Left renal cortex interstitium (tissue), 4 donors: Measurements from ENCODE around the gene RNGTT. TPM values are rescaled to one million over a fixed set of nuclear protein-coding genes. Genes with fewer than 3 reads are reported as not detected.
"Not testable (repeated sequence)": the region's sequence is repeated elsewhere in the genome, so short reads cannot be mapped to it uniquely, and the experiment has no call there.

Experiments
- DNase-seq, 4 donors: peaks; one replicate each; pipeline ENCODE4 v3.0.0-alpha.2; 2013; ENCODE audit warnings: low read depth in 4 of 4, low spot score in 2 of 4, missing footprints in 1 of 4
- polyA plus RNA-seq, 4 donors: library from polyadenylated mRNA; unstranded; fragments of 120-200 nt; gene quantifications; one replicate each; pipeline ENCODE4 v1.2.1, GENCODE V29; 2013; ENCODE audit not compliant: insufficient read length in 4 of 4

RNGTT gene
- polyA plus RNA-seq, 4 donors, result 14.3 to 16.1 (median 15.2) TPM

- no peak for DNase-seq
These were observed 94.0 kb downstream of the RNGTT start for GRCh38 chr6:88869263-88870020.

DNA sequence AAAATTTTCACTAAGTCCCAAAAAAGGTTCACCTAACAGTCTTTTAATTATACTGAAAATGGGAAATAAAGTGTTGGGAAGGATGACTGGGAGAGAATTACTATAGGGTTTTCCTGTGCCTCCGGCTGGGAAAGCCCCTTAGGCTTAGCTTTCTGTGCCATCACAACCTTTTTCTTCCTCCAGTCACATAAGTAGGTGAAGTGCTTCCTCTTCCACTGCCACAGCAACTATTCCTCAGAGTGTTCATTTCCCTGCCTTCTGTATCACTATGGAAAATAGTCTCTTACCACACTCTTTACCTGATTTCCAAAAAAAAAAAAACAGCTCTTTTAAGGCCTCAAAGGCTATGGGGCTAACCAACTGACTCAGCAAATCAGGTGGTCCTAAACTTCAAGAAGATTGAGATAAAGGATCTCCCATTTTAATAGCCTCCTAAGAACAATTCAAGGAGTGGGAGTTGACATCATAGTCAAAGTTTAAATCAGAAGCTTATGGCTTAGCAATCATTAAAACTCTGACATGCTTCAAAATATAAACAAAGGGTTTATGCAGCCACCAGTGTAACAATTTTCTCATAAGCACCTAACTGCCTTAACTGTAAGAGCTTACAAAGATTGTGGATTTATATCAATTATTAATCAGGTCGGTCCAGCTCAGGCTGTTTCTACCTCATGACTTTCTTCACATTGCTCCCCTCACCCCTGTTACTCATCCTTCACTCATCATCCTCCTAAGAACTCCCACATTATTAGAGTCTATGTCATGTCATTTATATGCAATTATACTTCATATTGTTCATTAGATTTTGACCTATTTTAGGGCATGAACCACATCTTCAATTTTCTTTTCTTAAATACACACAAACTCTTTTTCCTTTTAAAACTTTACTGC lies 95.3 kb downstream of the RNGTT start:
- no peak for DNase-seq

GRCh38 chr6:88866856-88867255 lies 96.6 kb downstream of the RNGTT start:
- no peak for DNase-seq

GRCh38 chr6:88865275-88865674 lies 98.1 kb downstream of the RNGTT start:
- DNase-seq, result no peak

- no peak for DNase-seq
These were observed 98.9 kb downstream of the RNGTT start for GRCh38 chr6:88864359-88865054.

GRCh38 chr6:88860310-88860709 lies 103.1 kb downstream of the RNGTT start:
- no peak for DNase-seq

DNA sequence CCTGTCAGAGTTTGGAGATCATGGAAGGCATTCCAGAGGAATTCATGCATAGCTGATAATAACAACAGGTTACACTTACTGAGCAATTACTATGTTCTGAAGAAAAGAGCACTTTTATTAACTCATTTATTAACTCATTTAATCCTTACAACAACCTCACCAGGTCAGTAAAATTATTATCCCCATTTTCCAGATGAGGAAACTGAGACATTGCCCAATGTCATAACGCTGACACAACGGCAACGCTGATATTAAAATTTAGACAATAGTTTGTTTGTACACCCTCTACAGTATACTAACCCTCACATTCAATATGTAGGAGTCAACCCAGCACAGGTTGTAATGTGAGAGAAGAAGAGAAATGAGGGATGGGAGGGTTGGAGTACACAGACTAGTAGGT lies 105.0 kb downstream of the RNGTT start:
- no peak for DNase-seq

DNA sequence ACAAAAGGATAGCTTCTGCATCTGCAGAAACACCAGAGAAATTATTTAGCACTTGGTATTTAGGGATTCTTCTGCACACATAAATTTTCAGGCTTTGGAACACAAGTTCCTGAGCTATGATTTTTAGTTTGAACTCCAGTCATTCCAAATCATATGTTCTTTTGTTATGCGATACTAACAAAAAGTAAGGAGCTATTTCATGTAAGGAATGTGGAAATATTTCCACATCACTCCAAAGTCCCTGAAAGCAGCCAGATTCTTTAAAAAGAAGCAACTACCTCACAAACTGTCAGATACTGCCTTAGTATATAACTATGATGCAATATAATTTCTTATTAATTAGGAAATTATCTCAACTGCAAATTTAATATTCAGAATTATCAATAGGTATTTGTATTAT lies 106.9 kb downstream of the RNGTT start:
- DNase-seq, result no peak

DNA sequence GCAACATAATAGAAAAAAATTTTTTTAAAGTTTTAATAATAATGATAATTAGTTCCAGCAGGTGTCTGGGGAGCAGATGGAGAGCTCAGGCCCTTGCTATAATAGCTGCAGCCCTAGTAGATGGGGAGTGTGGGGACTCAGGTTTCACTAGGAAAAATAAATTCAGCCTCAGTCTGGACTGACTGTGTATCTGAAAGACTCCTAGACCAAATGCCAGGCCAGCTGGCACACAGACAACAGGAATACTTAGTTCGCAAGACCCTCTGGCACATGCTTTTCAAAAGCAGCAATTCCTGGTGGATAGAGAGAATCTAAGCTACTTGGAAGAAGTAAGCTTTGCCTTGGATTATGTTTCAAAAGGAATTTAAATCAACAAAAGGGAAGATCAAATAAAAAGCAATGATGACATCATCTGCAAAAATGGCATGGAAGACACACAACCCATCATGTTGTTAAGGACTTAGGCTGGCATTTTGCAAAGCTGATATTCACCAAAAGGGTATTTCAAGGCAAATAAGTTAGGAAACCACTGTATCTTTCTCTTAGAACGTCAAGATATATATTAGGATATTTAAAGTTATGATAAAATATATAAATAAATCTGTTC lies 107.8 kb downstream of the RNGTT start:
- no peak for DNase-seq

GRCh38 chr6:88852775-88853174 lies 110.6 kb downstream of the RNGTT start:
- DNase-seq, result no peak

DNA sequence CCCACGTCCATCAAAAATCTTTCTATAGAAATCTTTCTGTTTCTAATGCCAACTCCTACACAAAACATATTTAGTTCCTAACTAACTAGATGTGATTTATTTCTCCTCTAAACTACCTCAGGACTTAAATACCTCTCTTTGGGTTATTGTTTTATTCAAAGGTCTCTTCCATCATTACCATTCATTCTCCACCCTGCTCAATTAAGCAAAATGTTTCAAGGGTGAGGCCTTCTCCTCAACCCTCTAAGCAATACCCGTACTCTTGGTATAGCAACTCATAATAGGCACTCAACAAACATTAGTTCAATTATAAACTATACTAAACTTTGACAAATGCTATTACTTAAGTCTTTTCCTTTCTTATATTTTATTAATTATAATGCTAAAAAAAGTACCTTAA lies 111.4 kb downstream of the RNGTT start:
- no peak for DNase-seq

GRCh38 chr6:88848870-88849269 lies 114.5 kb downstream of the RNGTT start:
- no peak for DNase-seq

GRCh38 chr6:88843040-88843439 lies 120.4 kb downstream of the RNGTT start:
- no peak for DNase-seq

- no peak for DNase-seq
These were observed 121.1 kb downstream of the RNGTT start for GRCh38 chr6:88842320-88842719.

- DNase-seq, result no peak
These were observed 122.5 kb downstream of the RNGTT start for GRCh38 chr6:88840796-88841539.

DNA sequence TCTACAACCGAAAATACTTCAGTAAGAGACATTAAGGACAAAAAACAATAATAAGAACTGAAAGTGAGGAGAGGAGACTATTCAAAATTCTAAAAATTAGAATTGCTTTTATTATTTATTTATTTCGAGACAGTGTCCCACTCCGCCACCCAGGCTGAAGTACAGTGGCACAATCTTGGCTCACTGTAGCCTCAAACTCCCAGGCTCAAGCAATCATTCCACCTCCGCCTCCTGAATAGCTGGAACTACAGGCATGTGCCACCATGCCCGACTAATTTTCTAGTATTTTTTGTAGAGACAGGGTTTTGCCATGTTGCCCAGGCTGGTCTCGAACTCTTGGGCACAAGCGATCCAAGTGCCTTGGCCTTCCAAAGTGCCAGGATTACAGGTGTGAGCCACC lies 123.1 kb downstream of the RNGTT start:
- DNase-seq, result no peak

GRCh38 chr6:88839280-88839679 lies 124.1 kb downstream of the RNGTT start:
- DNase-seq, result no peak

GRCh38 chr6:88835210-88835609 lies 128.2 kb downstream of the RNGTT start:
- no peak for DNase-seq

DNA sequence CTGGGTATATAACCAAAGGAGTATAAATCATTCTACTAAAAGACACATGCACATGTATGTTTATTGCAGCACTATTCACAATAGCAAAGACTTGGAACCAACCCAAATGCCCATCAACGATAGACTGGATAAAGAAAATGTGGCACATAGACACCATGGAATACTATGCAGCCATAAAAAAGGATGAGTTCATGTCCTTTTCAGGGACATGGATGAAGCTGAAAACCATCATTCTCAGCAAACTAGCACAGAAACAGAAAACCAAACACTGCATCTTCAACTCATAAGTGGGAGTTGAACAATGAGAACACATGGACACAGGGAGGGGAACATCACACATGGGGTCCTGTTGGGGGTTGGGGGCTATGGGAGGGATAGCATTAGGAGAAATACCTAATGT lies 130.3 kb downstream of the RNGTT start:
- not testable (repeated sequence) for DNase-seq

DNA sequence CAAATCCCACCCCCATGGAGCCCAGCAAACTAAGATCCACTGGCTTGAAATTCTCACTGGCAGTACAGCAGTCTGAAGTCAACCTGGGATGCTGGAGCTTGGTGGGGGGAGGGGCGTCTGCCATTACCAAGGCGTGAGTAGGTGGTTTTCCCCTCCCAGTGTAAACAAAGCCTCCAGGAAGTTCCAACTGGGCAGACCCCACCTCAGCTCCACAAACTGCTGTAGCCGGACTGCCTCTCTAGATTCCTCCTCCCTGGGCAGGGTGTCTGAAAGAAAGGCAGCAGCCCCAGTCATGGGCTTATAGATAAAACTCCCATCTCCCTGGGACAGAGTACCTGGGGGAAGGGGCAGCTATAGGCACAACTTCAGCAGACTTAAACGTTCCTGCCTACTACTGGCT lies 135.8 kb downstream of the RNGTT start:
- DNase-seq, result not testable (repeated sequence)
